HEK293 (cell line): ENCODE results near the gene SLC26A6.

Source experiments
- ZBTB21 ChIP-seq: fragments of 450-650 bp; formaldehyde crosslinking; IDR thresholded peaks from 2 replicates; pipeline ENCODE4 v1.5.1; 2017; ENCODE audit warnings: missing biosample characterization, missing genetic modification characterization
- ZNF660 ChIP-seq: fragments of 450-650 bp; IDR thresholded peaks from 2 replicates; pipeline ENCODE4 v1.5.1; 2018; ENCODE audit warnings: missing biosample characterization, mild to moderate bottlenecking, missing genetic modification characterization
- ZNF701 ChIP-seq: fragments of 450-650 bp; formaldehyde crosslinking; IDR thresholded peaks from 2 replicates; pipeline ENCODE4 v1.5.1; 2016; ENCODE audit warnings: missing biosample characterization, missing genetic modification characterization

DNA sequence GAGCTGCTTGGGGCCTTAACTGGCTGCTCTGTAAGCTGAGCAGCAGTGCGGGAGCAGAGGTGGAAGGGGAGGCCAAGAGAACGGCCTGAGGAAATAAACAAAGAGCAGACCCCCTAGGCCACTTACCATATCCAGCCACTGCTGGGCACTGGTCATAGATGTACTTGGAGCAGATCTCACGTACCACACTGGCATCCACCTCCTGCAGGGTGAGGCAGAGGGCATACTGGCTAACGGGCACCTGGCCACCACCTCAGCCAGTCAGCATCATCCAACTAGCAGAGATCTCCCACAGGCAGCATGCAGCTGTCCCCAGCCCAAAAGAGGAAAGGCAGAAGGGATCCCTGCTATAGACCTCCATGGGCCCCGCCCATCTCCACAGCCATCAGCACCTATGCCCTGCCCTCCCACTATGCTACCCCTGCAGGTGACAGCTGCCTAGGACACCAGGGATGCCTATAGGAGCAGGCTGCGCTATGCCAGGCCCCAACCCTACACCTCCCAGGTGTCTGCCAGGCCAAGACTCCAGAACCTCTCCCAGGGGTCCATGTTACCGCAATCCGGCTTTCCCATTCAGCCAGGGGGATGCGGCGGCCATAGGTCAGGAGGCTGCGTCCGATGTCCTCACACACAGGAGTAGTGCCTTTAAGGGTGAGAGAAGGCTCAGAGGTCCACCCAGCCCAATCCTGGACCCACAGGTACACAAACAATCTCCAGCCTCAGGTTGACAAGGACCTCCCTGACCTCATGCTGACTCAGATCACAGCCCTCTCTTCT is 35.6 kb downstream of the SLC26A6 start:
- no peak for TF ChIP-seq ZNF701 (tag by site-specific recombination)
- no peak for TF ChIP-seq ZBTB21
- no peak for TF ChIP-seq ZNF660 (tag by site-specific recombination)
